Peyer's patch (tissue), 4 donors: ENCODE data around the gene GPC5.

Experiments used
- CTCF ChIP-seq, 6 experiments: fragments of 450-650 bp in 4 of 6; fragments of 200-600 bp in 2 of 6; sonication (generic) in 1 of 6; IDR thresholded peaks; one replicate each; pipeline ENCODE4 v1.5.1; 2017 to 2019; ENCODE audit warnings: antibody characterized with exemption in 6 of 6, mild to moderate bottlenecking in 3 of 6, moderate library complexity in 1 of 6
- POLR2A ChIP-seq, 2 donors: fragments of 450-650 bp; IDR thresholded peaks; one replicate each; pipeline ENCODE4 v1.5.1; 2017; ENCODE audit warnings: antibody characterized with exemption in 2 of 2, mild to moderate bottlenecking in 2 of 2, moderate library complexity in 2 of 2

- TF ChIP-seq CTCF (IDR thresholded peaks at IDR 0.05) (no peak), POLR2A (IDR thresholded peaks at IDR 0.05) (no peak)
These were observed 1404.4 kb downstream of the GPC5 start for GRCh38 chr13:92802776-92803175.
